Measurements from ENCODE around the gene AIFM1.

GRCh38 chrX:130124577-130124976 lies 41.1 kb downstream of the AIFM1 start:
- TF ChIP-seq, protein P1, sequence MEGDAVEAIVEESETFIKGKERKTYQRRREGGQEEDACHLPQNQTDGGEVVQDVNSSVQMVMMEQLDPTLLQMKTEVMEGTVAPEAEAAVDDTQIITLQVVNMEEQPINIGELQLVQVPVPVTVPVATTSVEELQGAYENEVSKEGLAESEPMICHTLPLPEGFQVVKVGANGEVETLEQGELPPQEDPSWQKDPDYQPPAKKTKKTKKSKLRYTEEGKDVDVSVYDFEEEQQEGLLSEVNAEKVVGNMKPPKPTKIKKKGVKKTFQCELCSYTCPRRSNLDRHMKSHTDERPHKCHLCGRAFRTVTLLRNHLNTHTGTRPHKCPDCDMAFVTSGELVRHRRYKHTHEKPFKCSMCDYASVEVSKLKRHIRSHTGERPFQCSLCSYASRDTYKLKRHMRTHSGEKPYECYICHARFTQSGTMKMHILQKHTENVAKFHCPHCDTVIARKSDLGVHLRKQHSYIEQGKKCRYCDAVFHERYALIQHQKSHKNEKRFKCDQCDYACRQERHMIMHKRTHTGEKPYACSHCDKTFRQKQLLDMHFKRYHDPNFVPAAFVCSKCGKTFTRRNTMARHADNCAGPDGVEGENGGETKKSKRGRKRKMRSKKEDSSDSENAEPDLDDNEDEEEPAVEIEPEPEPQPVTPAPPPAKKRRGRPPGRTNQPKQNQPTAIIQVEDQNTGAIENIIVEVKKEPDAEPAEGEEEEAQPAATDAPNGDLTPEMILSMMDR (IDR thresholded peaks at IDR 0.05; ENCODE audit: low read depth, low read length, missing input control): no peak
- TF ChIP-seq EGR1 (IDR thresholded peaks at IDR 0.05; ENCODE audit: low read depth in 2 of 2) (no peak), TAF1 (conservative IDR thresholded peaks at IDR 0.05) (no peak), FOXA1 (IDR thresholded peaks at IDR 0.05) (no peak), REST (IDR thresholded peaks at IDR 0.05) (no peak), SP1 (IDR thresholded peaks at IDR 0.05) (no peak), RAD21 (IDR thresholded peaks at IDR 0.05) (no peak), GABPA (IDR thresholded peaks at IDR 0.05 in 1 of 2, conservative IDR thresholded peaks at IDR 0.05 in 1 of 2) (no peak), HNF4A (conservative IDR thresholded peaks at IDR 0.05) (no peak), YY1 (IDR thresholded peaks at IDR 0.05) (no peak)
- TF ChIP-seq, protein P2, sequence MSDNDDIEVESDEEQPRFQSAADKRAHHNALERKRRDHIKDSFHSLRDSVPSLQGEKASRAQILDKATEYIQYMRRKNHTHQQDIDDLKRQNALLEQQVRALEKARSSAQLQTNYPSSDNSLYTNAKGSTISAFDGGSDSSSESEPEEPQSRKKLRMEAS (IDR thresholded peaks at IDR 0.05): no peak
- TF ChIP-seq, protein P3, sequence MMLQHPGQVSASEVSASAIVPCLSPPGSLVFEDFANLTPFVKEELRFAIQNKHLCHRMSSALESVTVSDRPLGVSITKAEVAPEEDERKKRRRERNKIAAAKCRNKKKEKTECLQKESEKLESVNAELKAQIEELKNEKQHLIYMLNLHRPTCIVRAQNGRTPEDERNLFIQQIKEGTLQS (IDR thresholded peaks at IDR 0.05): no peak

Data from liver (tissue), 3 donors.